A673 (cell line): Measurements from ENCODE around the gene ZNF667. TPM values are rescaled to one million over a fixed set of nuclear protein-coding genes. Genes with fewer than 3 reads are reported as not detected.

Experiments used
- BruUV-seq: library from RNA; stranded (reverse); fragments of 400-500 nt; replicated peaks from 2 replicates; lab custom pipeline; 2021; lab: Mats Ljungman, UMichigan
- CTCF ChIA-PET: fragments of 300-600 bp; sonication (Branson Sonifier 250); formaldehyde crosslinking; loops from one replicate; lab custom pipeline; 2022; ENCODE audit warnings: antibody characterized with exemption; lab: Charles Lee
- POLR2A ChIA-PET: fragments of 300-600 bp; sonication (Branson Sonifier 250); formaldehyde crosslinking; loops from one replicate; lab custom pipeline; 2022; ENCODE audit warnings: antibody characterized with exemption; ENCODE audit not compliant: low non-redundant PET; lab: Charles Lee
- DNase-seq: peaks from one replicate; pipeline ENCODE4 v3.0.0-alpha.2; 2015; ENCODE audit warnings: low spot score
- H3K27ac ChIP-seq: fragments of 200-600 bp; sonication (generic); 2 replicates; pipeline ENCODE4 v1.5.1; 2016; ENCODE audit warnings: mixed run types, low read depth, mild to moderate bottlenecking, mixed read lengths, antibody characterized with exemption, low read length; ENCODE audit not compliant: poor library complexity, severe bottlenecking
- H3K27me3 ChIP-seq: fragments of 200-600 bp; sonication (generic); replicated peaks from 2 replicates; pipeline ENCODE4 v1.6.1; 2017; ENCODE audit warnings: mixed run types, low read depth, mild to moderate bottlenecking, mixed read lengths, antibody characterized with exemption, low read length; ENCODE audit not compliant: insufficient read depth, poor library complexity
- H3K36me3 ChIP-seq: fragments of 200-600 bp; sonication (generic); 2 replicates; pipeline ENCODE4 v1.6.1; 2016; ENCODE audit warnings: mixed run types, mild to moderate bottlenecking, mixed read lengths, antibody characterized with exemption, low read length; ENCODE audit not compliant: insufficient read depth, poor library complexity, severe bottlenecking
- H3K4me1 ChIP-seq: fragments of 200-600 bp; sonication (generic); 2 replicates; pipeline ENCODE4 v1.6.1; 2017; ENCODE audit warnings: mixed run types, mild to moderate bottlenecking, mixed read lengths, antibody characterized with exemption, low read length; ENCODE audit not compliant: insufficient read depth, poor library complexity, severe bottlenecking
- H3K4me3 ChIP-seq: fragments of 200-600 bp; sonication (generic); 2 replicates; pipeline ENCODE4 v1.5.1; 2016; ENCODE audit warnings: low read depth, mixed run types, mild to moderate bottlenecking, mixed read lengths, low read length; ENCODE audit not compliant: poor library complexity, severe bottlenecking
- H3K9me3 ChIP-seq: fragments of 200-600 bp; sonication (generic); 2 replicates; pipeline ENCODE4 v1.6.1; 2016; ENCODE audit warnings: mixed run types, low read depth, mild to moderate bottlenecking, mixed read lengths, antibody characterized with exemption, low read length; ENCODE audit not compliant: poor library complexity, severe bottlenecking
- EZH2 ChIP-seq: fragments of 200-600 bp; sonication (generic); IDR thresholded peaks from 2 replicates; pipeline ENCODE4 v1.6.1; 2017; ENCODE audit warnings: borderline replicate concordance, low read depth, mild to moderate bottlenecking, mixed read lengths, antibody characterized with exemption, low read length; ENCODE audit not compliant: poor library complexity, severe bottlenecking
- intact Hi-C: fragments of 100-400 bp; cut with micrococcal nuclease; formaldehyde crosslinking; loops from one replicate; pipeline ENCODE4 v1.10.0; 2022; ENCODE audit not compliant: unreplicated experiment
- total RNA-seq: library from RNA; stranded (reverse); gene quantifications from 2 replicates; pipeline ENCODE4 v1.2.3, GENCODE V29; 2021
- TF ChIP-seq, protein P1 (sequence below): fragments of 300-800, 200-600 bp; sonication (generic); conservative IDR thresholded peaks from 2 replicates; pipeline ENCODE4 v1.5.1; 2017; ENCODE audit warnings: low read depth, mild to moderate bottlenecking, antibody characterized with exemption, low read length, moderate library complexity, mixed read lengths

Gene ZNF667
- total RNA-seq, 1 experiment from 2014 or later = 3.9 TPM

- no TSS peak for BruUV-seq
- Histone ChIP-seq H3K4me1 (no peaks in the 10 kb centered on the region), H3K4me3 (peak overlapping the region; percentile 68), H3K27ac (no peak overlapping the region), H3K36me3 (peaks cover 31% of the 10 kb centered on the region), H3K27me3 (no peaks in the 10 kb centered on the region), H3K9me3 (peaks cover 46% of the 10 kb centered on the region)
- intact Hi-C loops = no loop called here
- POLR2A ChIA-PET = no interaction called here
- CTCF ChIA-PET = no interaction called here
- TF ChIP-seq, protein P1, sequence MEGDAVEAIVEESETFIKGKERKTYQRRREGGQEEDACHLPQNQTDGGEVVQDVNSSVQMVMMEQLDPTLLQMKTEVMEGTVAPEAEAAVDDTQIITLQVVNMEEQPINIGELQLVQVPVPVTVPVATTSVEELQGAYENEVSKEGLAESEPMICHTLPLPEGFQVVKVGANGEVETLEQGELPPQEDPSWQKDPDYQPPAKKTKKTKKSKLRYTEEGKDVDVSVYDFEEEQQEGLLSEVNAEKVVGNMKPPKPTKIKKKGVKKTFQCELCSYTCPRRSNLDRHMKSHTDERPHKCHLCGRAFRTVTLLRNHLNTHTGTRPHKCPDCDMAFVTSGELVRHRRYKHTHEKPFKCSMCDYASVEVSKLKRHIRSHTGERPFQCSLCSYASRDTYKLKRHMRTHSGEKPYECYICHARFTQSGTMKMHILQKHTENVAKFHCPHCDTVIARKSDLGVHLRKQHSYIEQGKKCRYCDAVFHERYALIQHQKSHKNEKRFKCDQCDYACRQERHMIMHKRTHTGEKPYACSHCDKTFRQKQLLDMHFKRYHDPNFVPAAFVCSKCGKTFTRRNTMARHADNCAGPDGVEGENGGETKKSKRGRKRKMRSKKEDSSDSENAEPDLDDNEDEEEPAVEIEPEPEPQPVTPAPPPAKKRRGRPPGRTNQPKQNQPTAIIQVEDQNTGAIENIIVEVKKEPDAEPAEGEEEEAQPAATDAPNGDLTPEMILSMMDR = no peak
- DNase-seq = no peak
Observed at GRCh38 chr19:56405062-56405461, 72.1 kb downstream of the ZNF667 start.

GRCh38 chr19:56404705-56405056, 72.5 kb downstream of the ZNF667 start:
- H3K4me3 ChIP-seq = peak overlapping the region; percentile 68
- ChIA-PET POLR2A (no interaction called here), CTCF (no interaction called here)
- peaks cover 47% of the 10 kb centered on the region for H3K9me3 ChIP-seq
- H3K4me1 ChIP-seq = no peaks in the 10 kb centered on the region
- H3K27ac ChIP-seq = peak overlapping the region; percentile 91
- peaks cover 28% of the 10 kb centered on the region for H3K36me3 ChIP-seq
- intact Hi-C loops = no loop called here
- BruUV-seq = TSS peak; percentile 40
- no peaks in the 10 kb centered on the region for H3K27me3 ChIP-seq
- no peak for TF ChIP-seq EZH2
- TF ChIP-seq, protein P1 = no peak
- DNase-seq = no peak

GRCh38 chr19:56403764-56404704, 73.1 kb downstream of the ZNF667 start, which contains the start of gene ZNF583:
ZNF583 (plus strand) TSS chr19:56404332; CDS start chr19:56407115, 2,783 bp downstream.
- no peaks in the 10 kb centered on the region for H3K4me1 ChIP-seq
- no peak for TF ChIP-seq EZH2
- TF ChIP-seq, protein P1 = no peak
- peak within 1 kb of the TSS; percentile 91 for H3K27ac ChIP-seq
- ChIA-PET POLR2A (no interaction called here), CTCF (interaction anchor here (0.6 kb wide), 1 partner anchor 1764 kb away, joined by 3 read pairs; no protein-coding TSS in a partner anchor)
- H3K36me3 ChIP-seq = peaks cover 22% of the 10 kb centered on the region
- peak within 1 kb of the TSS; percentile 68 for H3K4me3 ChIP-seq
- peaks cover 50% of the 10 kb centered on the region for H3K9me3 ChIP-seq
- intact Hi-C loops = no loop called here
- no peaks in the 10 kb centered on the region for H3K27me3 ChIP-seq
- no TSS peak for BruUV-seq
- peak; percentile 94 for DNase-seq
